ACHN (cell line): ENCODE measurements around the gene ERP27.
A peak's percentile ranks its signal among the peaks of the same experiment; 100 is the strongest.

ENCODE experiments used
- DNase-seq: peaks from one replicate; pipeline ENCODE4 v3.0.0-alpha.2; 2015
- in situ Hi-C: cut with HindIII; loops from 2 replicates; pipeline ENCODE4 v1.10.0; 2017; ENCODE audit warnings: low sequenced_read_pairs, low pct_ligation_motif_present, low pct_unique_long_range_greater_than_20kb

Gene ERP27

DNA sequence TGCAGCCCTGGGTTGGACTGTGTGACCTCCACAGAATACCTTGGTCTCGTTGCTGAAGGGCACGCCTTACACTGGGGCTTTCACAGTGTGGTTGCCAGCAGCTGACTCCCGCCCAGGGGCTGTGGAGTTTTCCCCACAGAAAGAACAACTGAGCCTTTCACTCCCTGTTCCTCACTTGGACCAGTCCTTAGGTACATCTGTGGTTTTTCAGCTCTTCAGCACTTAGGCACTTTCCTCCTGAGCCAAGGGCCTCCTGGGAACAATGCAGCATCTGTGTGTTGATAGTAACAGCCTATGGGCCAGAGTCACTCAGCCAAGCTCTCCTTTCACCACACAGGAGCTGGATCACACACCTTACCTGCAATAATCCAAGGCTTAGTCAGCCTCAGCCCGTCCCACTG, 25.0 kb downstream of the ERP27 start:
- in situ Hi-C loops, result no loop called here

DNA sequence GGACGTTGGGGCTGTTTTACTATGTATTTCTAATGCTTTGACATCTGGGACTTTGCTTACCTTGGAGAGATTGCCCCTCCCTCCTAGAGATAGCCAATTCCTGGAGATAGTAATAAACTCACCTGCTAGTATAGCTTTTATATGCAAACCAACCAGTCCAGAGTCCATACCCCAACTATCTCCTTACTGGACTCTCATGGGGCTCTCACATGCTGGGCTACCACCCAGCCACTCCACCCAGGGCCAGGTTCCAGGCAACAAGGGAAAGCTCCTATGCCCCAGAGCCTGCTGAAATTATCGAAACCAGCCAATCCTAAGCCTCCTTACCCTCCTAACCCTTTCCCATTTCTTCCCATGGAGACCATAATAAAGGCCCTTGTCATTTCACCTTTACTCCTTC, 27.2 kb downstream of the ERP27 start:
- DNase-seq, result no peak
- in situ Hi-C loops, result no loop called here

More for the DNA sequence above, 25.0 kb downstream of the ERP27 start:
- no peak for DNase-seq

DNA sequence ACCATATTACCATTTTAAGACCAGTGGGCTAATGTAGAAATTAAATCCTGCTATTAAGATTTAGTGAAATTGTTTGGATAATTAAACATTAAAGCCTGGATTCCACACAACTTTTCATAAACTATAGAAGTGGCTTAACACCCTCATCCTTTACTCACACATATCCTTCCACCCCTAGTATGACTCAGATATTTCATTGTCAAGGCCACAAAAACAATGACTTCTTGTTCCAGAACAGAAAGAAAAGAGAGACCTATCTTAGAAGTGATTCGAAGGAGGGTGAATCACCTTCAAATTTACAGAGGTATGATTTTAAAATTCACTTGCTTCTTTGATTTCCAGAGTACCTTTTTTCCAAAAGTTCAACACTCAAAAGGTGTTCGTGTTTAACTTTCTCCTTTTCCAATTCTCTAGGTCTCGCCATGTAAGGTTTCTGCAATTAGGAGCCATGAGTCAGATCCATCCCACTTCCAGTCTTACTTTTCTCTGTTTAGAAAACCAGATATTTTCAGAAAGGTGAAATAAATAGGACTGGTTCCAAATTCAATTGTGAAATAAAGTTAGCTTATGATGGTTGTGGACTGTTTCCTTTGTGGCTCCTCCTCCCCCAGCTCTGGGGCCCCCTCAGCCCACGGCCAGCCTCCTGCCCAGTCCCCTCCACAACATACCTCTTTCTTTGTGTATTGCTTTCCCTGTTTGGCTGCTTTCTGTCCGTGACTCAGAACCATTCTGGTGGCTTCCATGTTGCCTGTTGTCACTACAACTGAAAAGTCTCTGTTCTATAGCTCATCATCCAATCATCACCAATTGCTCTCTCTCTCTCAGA, 28.0 kb downstream of the ERP27 start:
- in situ Hi-C loops, result no loop called here
- DNase-seq, result no peak

DNA sequence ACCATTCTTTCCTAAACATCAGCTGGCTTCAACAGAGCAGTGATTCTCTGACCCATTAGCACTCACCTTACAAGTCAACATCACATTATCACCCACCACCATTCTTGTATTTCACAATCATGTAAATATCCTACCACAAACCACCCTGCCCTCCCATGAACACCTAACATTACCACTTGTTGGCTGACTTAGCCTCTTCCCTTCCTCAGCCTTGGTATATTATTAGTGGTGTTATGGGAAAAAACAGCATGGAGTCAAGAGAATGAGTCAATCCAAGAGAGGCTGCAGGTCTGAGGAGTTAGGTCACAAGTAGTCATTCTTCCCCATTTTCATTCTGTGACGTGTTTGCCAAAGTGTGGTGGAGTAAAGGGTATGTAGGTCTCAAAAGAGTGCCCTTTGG, 30.4 kb downstream of the ERP27 start:
- in situ Hi-C loops, result no loop called here

DNA sequence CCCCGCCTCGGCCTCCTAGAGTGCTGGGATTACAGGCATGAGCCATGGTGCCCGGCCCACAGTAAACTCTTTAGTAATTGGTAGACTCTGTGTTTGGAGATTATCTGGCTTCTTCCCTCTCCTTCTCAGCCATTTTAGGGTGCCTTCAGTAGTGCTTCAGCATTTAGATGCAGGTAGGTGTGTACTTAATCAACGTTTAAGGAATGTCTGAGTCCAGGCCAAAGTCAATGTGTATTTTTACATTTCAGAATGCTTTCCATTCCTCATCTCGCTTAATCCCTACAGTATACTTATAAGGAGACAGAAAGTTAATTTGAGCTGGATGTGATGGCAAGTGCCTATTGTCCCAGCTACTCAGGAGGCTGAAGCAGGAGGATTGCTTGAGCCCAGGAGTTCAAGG, 32.2 kb downstream of the ERP27 start:
- no peak for DNase-seq
- in situ Hi-C loops, result no loop called here

More for the DNA sequence above, 30.4 kb downstream of the ERP27 start:
- no peak for DNase-seq

DNA sequence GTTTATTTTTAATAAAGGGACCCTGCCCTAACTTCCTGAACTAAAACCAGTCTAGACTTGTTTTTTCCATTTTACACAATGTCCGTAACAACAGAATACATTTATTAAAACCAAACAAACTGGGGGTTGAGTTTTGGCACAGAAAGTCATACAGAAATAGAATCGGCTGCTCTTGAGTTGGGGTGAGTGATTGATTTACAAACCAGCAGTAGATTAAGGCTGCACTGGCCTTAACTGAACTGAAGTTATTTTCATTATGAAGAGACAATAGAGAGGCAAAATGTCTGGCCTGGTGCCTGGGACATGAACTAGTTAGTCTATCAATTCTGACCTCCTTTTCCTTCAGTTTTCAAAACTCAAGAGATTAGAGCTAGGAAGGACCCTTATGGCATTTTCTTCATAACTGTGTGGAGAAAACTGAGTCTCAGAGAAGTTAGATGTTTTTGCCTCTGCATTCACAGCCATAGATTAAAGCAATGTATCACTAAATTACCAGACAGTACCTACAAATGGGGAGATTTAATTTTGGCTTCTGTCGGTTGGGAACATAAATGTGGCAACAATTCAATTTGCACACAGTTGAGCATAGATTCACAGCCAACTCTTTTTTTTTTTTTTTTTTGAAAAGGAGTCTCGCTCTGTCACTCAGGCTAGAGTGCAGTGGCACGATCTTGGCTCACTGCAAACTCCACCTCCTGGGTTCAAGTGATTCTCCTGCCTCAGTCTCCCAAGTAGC, 32.9 kb downstream of the ERP27 start:
- no peak for DNase-seq
- in situ Hi-C loops, result no loop called here

DNA sequence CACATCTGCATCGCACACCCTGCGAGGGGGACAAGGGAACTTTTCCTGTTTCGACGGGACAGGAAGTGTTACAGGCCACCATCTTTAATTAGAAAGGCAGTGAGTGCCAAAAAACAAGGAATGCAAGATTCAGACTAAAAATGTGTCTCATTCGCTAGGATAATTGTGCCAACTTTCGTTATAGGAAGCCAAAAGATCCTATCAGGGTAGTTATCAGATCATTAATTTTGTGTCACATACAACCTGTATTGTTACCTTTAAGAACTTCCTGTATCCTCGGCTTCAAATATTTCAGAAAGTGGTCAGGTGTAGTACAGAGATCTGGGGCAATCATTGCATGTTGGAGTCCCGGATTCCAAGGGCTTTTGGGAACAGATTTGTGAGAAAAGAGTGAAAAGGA, 33.5 kb downstream of the ERP27 start:
- DNase-seq, result no peak
- in situ Hi-C loops, result no loop called here

DNA sequence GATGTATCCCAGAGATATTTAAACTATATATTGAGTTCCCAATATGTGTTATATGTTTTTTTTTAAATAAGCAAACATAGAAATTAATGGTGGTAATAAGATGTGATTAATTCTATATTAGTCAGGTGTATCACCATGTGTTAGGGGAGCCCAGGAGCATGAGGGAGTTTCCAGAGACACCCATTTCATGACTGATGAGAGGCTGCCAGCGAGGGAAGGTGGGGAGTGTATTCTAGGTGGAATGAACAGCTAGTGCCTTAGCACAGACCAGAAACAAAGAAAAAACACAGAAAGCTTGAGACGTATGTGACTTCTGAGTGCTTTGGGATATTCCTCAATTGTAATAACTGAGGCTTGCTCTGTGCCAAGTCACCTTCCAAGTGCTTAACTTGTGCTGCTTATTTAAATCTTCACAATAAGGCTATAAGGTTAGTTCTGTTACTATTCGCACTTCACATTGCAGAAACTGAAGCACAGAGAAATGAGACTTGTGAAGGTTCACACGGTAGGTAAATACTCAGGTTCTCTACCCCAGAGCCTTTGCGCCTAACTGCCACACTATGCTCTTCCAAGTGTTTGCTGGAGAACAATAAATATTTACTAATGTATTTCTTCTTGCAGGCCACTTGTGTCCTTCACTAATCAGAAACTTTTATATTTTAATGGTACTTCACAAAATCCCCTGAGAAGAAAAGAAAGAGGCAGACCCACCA, 34.8 kb downstream of the ERP27 start:
- in situ Hi-C loops, result no loop called here
- no peak for DNase-seq

DNA sequence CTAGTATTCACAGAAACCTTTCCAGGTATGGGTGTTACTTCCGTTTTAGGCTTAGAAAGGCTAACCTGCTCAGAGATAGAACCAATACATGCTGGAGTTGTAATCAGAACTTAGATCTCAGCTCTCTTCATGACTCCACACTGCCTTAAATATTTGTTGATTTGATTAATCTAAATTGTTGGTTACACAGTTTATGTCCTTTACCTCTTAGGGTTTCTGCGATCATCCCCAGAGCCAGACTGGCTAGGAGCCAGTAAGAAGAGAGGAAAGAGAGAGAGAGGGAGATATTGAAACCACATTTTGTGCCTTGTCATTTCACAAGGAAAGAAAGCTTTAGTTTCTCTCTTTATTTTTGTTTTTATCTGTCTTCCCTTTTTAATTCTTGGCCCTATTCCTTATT, 35.9 kb downstream of the ERP27 start:
- in situ Hi-C loops, result no loop called here
- no peak for DNase-seq

DNA sequence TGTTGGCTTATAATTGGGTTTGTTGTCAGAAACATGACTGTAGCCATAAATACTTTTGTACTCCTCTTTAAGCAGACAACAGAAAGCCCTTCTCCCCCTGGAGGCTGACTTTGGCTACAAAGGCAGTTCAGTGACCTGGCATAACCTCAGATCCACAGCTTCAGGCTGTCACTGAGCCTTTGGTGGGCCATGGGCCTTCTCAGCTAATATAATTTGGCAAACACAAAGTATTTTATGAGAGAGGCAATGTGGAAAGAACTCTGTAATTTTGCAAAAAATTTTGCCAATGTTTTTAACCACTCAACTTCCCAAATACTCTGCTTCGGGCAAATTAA, 37.1 kb downstream of the ERP27 start:
- no peak for DNase-seq
- in situ Hi-C loops, result no loop called here

DNA sequence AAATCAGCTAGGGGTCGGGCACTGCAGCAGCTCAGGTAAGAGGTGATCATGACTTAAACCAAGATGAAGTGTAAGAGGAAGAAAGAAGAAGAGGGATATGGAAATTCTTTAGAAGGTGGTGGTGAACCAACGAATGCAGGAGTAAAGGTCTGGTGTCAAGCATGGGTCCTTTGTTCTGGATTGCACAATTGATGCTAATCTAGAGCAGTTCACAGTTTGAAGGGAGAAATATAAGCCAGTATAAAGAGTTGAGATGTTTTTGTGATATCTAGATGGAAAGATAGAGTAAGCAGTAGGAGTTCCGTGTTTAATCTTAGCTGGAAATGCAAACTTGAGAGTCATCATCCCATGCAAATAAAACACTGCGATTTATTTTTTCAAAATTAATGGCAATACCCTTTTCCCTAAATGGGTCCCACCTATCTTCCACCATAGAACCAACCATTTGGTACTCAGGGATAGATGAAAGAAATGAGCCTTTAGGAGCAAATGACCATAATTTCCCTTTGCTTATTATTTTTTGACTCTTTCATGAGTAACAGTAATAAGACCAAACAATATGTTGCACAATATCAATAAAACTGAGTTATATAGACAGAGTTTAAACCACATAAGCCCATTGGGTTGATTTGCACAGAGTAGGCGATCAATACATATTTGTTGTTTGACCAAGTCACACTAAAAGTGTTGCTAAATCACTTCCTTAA, 37.7 kb downstream of the ERP27 start:
- DNase-seq, result no peak
- in situ Hi-C loops, result no loop called here

DNA sequence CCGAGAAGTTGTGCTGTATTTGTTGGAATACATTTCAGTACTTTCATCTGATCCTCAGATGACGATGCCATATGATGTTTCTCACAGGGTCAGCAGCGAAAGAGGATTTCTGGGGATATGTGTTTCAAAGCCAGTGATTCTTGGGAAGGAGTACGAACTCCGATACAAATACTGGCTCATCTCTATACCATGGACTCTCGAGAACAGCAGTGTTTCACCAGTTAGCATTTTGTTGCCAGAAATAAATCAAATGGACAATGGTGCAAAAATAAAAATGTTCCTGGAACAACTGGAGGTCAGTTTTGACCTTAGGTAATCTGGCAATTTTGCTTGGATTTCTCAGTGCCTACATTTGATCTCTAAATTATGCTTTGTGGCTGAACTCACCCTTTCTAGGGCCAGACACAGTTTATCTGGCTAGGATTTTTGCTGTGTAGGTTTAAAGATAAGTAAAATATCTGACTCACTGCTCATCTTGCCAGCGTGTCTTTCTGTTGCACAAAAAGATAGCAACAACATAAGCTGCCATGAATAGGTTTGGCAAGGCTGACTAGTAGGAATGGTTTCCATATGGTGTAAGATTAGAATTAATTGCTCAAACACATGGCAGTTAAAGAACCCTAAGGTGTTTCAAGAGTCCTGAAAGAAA, 41.7 kb downstream of the ERP27 start:
- in situ Hi-C loops, result no loop called here
- DNase-seq, result no peak

DNA sequence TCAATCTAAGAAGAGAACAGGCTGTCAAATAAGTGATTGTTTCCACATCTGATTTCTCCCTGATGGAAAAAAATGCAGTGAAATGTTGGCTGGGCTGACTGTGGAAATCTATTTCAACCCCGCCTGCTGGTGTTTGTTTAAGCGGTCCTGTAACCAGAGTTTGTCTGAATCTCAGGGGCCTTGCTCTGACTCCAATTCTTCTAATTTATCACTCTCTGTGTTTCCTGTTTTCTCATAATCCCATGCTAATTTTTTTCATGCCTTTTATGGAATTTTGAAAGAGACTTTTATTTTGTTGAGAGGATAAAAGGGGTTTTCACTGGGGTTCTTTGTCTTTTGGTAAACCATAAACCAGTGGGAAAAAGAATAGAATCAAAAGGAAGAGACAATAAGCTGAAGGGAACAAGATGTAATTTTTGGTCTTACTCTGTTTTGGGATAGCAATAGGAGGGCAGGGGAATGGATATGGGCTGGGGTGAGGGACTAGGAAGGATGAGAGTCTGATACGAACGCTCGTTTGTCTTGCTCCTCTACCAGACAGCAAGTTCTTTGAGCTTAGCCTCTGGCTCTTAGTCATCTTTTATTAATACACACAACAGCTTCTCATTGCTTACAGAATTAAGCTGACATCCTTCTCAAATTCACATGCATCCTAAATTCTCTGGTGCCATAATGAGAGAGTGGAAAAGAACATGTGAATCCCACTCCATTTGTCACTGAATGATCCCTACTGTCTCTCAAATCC, 44.7 kb downstream of the ERP27 start:
- in situ Hi-C loops, result no loop called here

DNA sequence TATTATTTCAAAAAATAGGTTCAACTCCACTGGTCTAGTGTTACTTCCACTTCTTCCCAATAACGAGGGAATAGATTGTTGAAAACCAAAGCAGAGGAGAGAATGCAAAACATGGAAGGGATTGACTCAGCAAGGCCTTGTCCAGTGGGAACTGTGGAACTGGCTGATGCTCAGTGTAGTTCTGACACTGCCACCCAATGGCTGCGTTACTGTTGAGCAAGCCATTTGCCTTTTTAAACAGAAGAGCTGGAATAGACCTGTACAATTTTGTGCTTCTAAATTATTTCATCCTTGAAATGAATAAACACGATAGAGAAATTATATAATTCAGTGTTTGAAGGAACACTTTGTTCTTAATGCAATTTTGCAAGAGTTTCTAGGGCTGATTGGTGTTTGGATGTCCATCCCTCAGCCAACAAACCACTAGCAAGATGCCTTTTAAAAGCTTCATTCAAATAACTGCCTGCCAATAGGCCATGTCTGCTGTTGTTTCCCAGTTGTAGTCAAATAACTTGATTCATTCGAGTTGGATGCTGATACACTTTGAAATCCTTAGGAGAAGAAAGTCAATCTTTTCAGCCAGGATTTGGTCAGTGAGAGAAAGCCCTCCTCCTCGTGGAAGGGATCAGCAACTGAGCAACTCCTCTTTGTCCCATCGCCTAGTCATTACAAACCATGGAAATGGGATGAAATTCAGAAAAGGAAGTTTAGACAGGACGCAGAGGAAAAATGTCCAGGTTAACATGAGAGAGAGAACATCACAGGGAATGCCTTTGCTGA, 45.4 kb downstream of the ERP27 start:
- DNase-seq, result peak; percentile 48
- in situ Hi-C loops, result no loop called here

More for the DNA sequence above, 44.7 kb downstream of the ERP27 start:
- no peak for DNase-seq

DNA sequence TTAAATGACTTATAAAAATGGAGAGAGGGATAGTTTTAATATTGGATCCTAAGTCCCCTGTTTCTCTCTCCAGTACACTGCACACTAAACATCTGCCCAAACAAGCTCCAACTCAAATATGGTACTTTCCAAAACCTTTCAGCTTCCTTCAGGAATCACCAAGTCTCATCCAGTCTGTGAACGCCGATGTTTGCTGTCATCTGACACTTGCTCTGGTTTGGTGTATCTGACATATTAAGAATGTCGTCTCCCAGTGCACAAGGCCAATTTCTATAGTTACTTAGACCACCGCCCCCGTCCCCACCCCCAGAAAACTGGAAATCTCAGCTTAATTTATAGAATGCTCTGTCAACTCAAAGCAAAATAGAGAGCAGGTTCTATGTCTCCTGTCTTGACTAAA, 47.6 kb downstream of the ERP27 start:
- DNase-seq, result no peak
- in situ Hi-C loops, result no loop called here

DNA sequence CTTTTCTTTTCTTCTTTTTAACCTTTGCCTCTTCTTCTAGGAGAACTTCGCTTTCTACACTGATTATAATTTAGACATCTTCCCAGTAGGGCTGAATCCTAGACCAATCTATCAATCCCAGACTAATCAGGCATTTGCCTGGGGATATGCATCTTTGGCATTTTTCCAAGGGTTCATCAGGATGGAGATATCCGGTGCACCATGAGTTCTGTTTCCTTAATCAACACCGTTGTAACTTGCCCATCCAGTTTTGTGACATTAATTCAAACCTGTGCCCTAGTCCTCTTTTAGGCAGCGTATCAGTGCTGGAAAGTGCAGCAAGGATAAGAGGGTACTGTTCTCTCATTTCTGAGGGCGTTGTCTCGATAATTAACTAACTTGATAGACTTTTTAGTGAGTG, 52.1 kb downstream of the ERP27 start:
- no peak for DNase-seq
- in situ Hi-C loops, result no loop called here

DNA sequence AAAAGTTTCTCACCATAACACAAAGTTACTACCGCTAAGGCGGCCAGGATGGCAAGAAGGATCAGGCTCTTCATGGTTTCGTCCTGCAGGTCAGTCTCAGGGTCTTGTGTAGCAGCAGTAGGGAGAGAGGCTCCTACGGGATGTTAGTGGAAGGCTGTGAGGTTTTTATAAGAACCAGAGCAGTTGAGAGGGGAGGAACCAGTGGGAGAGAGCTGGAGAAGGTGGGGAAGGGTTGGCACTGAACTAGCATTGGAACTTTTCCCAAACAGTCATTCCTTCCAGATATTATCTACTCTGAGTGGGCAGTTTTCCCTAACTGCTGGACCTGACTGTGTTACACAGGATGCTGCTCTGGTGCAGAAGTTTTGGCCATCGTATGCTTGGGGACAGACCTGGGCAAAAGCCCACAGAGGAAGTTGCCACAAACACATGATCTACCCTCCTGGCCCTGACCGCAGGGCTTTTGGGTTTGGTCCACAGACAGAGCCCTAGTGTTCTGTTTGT, 52.6 kb downstream of the ERP27 start, which contains the start of gene MGP:
MGP (minus strand) TSS at position 137 of the 504 bp plus-strand sequence; CDS start at position 74, 63 bp downstream.
- no peak for DNase-seq
- in situ Hi-C loops, result no loop called here
